Measurements from ENCODE around the gene KRTAP5-10.

DNA sequence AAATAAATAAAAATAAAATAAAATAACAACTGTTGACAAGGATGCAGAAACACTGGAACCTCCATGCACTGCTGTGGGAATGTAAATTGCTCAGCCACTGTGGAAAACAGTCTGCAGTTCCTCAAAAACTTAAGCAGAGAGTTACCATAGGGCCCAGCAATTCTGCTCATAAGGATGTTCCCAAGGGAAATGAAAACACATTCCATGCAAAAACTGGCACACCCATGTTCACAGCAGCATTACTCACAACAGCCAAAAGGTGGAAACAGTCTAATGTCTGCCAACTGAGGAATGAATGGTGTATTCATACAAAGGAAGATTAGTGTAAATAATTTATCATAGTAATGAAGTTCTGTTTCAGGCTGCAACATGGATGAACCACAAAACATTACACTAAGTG, 3.2 kb upstream of the KRTAP5-10 start:
- no peak for TF ChIP-seq CTCF (IDR thresholded peaks at IDR 0.05)
- TF ChIP-seq POLR2A (IDR thresholded peaks at IDR 0.05), result no peak

Measured in prostate gland (tissue), 2 donors.